ENCODE data around the gene SGMS1. TPM values are rescaled to one million over a fixed set of nuclear protein-coding genes. Genes with fewer than 3 reads are reported as not detected.

Gene SGMS1
- polyA plus RNA-seq, 1 donor (not counting 4 experiments of a cell fraction or from before 2014, with no cell fraction given), result 18.3 TPM

DNA sequence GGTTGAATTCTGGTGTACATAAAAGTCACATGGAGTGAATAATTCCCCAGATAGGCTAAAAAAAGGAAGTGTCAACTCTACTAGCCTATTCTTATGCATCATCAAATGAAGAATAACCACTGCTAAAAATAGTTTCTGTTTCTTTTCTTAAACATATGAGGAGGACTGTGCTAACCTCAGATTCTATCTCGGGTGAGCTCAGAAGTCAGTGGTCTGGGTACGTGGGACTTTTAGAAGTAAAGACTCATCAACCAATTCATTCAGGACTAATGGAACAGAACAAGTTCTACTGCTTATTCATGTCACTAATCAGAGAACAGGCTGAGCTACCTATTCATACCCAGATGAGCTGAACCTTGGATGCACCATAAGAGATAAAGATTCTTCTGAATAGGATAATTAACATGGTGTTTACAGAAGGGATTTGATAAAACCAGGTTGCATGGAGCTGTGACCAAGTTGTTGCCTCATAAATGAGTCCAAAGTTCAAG is 362.9 kb downstream of the SGMS1 start:
- Histone ChIP-seq H3K9ac (ENCODE audit: control insufficient read depth, extremely low read depth, insufficient read depth, low read length) (no peak overlapping the region), H3K27ac (ENCODE audit: control insufficient read depth, insufficient read depth, low read length) (no peak overlapping the region), H3K79me2 (ENCODE audit: control insufficient read depth, insufficient read depth, low read length) (no peaks in the 10 kb centered on the region), H4K20me1 (ENCODE audit: control insufficient read depth, extremely low read depth, insufficient read depth, low read length) (no peaks in the 10 kb centered on the region), H3K4me2 (ENCODE audit: control insufficient read depth, extremely low read depth, insufficient read depth, low read depth, low read length) (no peak overlapping the region), H3K9me3 (ENCODE audit: control insufficient read depth, low read depth, low read length) (no peaks in the 10 kb centered on the region), H3K27me3 (ENCODE audit: control insufficient read depth, extremely low read depth, insufficient read depth, low read length) (peaks cover 8% of the 10 kb centered on the region), H3K9me1 (ENCODE audit: control insufficient read depth, extremely low read depth, insufficient read depth, low read length) (no peaks in the 10 kb centered on the region), H3K4me1 (ENCODE audit: control insufficient read depth, extremely low read depth, insufficient read depth, low read length) (no peaks in the 10 kb centered on the region), H3K4me3 (ENCODE audit: control insufficient read depth in 2 of 3, extremely low read depth in 1 of 3, insufficient read depth in 2 of 3, low read depth in 1 of 3, low read length in 3 of 3) (no peak overlapping the region), H3K36me3 (ENCODE audit: control insufficient read depth in 2 of 2, extremely low read depth in 1 of 2, insufficient read depth in 2 of 2, low read length in 2 of 2) (no peaks in the 10 kb centered on the region), H2AFZ (ENCODE audit: control insufficient read depth, low read length) (no peak overlapping the region)
- dilution Hi-C loops (cut with MboI; ENCODE audit: extremely low pct_ligation_motif_present, low sequenced_read_pairs), result no loop called here
- no peak for DNase-seq (ENCODE audit: low read depth, low spot score)
- TF ChIP-seq, protein P1, sequence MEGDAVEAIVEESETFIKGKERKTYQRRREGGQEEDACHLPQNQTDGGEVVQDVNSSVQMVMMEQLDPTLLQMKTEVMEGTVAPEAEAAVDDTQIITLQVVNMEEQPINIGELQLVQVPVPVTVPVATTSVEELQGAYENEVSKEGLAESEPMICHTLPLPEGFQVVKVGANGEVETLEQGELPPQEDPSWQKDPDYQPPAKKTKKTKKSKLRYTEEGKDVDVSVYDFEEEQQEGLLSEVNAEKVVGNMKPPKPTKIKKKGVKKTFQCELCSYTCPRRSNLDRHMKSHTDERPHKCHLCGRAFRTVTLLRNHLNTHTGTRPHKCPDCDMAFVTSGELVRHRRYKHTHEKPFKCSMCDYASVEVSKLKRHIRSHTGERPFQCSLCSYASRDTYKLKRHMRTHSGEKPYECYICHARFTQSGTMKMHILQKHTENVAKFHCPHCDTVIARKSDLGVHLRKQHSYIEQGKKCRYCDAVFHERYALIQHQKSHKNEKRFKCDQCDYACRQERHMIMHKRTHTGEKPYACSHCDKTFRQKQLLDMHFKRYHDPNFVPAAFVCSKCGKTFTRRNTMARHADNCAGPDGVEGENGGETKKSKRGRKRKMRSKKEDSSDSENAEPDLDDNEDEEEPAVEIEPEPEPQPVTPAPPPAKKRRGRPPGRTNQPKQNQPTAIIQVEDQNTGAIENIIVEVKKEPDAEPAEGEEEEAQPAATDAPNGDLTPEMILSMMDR (optimal IDR thresholded peaks at IDR 0.05 in 1 of 3, IDR thresholded peaks at IDR 0.05 in 1 of 3, conservative IDR thresholded peaks at IDR 0.05 in 1 of 3; ENCODE audit: extremely low read depth in 1 of 3, insufficient read depth in 2 of 3, low read length in 3 of 3), result no peak
- no peak for TF ChIP-seq EZH2 (IDR thresholded peaks at IDR 0.05; ENCODE audit: low read length)
- FAIRE-seq, result no peak

Small RNA genes within 50 kb of the gene (small RNA-seq; reads per million reads assigned to genes)
- 0 reads per million in 3 experiments for gene RNU7-107P (ENCODE audit: insufficient read length in 3 of 3, low read depth in 3 of 3, low replicate concordance in 1 of 3)

Other genes with a start within 250 kb of the SGMS1 start
- gene ASAH2B, start 116.0 kb upstream of the SGMS1 start, polyA plus RNA-seq, result 9.1 to 12.1 TPM (median 10.3 TPM) in 3 replicates